LNCaP clone FGC (cell line): ENCODE results near the gene RXFP2.
A peak's percentile ranks its signal among the peaks of the same experiment; 100 is the strongest.

Experiments
- DNase-seq: peaks from one replicate; pipeline ENCODE4 v3.0.0-alpha.2; 2011; ENCODE audit warnings: low read depth
- H3K4me3 ChIP-seq: 2 replicates; pipeline ENCODE4 v1.5.1; 2011; ENCODE audit warnings: mild to moderate bottlenecking, low read depth, low read length, control low read depth
- CTCF ChIP-seq: IDR thresholded peaks from 2 replicates; pipeline ENCODE4 v1.5.1; 2012; ENCODE audit warnings: mild to moderate bottlenecking; ENCODE audit not compliant: control insufficient read depth, insufficient read depth; ENCODE audit errors: extremely low read depth

The RXFP2 gene

DNA sequence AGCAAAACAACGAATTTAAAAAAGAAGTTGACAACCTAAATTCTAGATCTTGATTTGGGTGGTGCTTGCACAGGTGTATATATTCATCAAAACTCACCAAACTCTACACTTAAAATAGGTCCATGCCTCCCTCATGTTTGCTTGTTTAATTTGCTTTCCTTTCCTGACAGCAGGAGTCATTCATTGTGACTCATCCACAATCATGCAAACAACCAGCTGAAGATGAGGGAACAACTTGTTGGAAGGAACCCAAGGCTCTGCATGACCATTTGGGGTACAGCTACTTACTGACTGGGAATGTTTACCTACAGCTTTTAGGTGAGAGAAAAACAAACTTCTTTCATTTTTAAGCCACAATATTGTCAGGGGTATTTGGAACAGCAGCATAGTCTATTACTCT, 96.6 kb downstream of the RXFP2 start:
- H3K4me3 ChIP-seq, result no peak overlapping the region
- no peak for TF ChIP-seq CTCF
- no peak for DNase-seq

DNA sequence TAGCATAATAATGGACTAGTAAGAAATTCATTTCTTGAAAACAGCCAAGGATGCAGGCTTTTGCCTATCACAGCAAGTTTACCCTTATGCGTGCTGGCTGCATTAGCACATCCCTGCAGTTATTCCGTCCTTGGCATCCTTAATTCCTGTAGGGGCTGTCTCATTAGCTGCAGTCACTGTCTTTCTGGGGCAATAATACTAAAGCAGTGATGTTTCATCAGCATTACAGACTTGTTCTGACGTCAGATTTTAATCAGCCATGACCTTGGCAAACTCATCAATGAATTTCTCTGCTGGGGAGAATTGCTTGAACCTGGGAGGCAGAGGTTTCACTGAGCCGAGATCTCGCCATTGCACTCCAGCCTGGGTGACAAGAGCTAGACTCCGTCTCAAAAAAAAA, 103.7 kb downstream of the RXFP2 start:
- H3K4me3 ChIP-seq, result no peak overlapping the region
- DNase-seq, result no peak
- no peak for TF ChIP-seq CTCF

DNA sequence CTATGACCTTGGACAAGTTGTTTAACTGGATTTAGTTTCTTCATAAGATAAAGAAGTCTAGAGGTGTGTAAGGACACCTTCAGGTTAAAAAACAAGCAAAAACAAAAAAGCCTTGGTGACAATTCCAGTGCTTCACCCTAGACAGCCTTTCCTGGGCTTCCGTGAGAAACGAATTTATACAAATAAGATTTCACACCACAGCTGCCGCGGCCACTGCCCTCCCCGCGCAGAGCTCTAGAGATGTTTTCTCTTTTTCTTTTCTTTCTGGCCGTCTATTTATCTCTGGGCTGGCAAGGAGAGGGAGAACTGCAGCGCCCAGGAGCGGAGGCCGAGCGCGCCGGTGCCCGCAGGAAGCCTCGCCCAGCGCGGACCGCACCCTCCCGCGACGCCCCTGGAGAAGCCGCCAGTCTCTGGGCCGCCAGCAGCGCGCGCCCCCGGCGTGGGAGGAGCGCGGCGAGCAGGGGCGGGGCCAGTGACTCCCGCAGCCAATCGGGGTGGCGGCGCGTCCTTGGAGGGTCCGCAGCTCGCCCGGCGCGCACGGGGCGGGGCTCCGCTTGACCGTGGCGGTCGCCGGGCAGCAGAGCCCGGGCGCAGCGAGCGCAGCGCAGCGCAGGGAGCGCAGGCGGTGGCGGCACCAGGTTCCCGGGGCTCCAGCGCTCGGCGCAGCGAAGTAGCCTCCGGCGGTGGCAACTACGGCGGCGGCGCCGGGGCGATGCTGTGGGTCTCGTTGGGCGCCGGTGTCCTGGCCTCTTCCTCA, 107.0 kb downstream of the RXFP2 start:
- no peak for DNase-seq
- no peak for TF ChIP-seq CTCF
- peak overlapping the region; percentile 51 for H3K4me3 ChIP-seq

DNA sequence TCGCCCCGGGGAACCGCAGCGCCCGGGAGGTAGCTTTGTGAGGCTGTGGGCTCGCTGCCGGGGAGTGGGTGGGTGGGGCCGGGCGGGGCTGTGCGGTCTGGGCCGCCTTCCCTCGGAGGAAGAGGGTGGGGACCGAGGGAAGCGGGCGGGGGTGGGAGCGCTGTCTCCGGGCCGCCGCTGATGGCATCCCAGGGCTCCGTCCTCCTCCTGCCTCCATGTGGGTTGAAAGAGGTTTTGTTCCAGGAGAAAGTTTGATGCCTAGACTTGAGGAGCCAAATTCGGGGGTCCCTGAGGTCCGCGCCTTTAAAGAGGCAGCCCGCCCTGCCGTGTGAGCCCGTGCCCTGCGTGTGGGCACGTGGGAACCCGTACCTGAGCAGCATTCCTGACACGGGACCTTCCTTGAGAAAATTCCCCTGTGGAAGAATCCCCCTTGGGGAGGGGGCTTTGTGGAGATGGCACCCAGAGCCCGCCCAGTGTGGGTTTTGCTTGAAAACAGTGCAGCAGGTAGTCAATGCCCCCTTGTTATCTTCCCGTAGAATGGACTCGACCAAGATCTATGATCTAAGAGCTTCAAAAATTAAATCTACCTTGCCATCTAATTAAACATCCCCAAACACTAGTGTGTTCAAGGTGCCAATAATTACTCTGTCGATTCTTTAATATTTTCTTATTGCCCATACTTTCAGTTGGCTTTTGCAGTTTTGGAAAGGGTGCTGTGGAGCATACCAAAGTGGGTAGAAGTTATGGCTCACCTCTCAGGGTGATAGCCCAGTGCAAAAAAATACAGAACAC, 107.8 kb downstream of the RXFP2 start:
- TF ChIP-seq CTCF, result no peak
- DNase-seq, result no peak
- H3K4me3 ChIP-seq, result peak overlapping the region; percentile 51

DNA sequence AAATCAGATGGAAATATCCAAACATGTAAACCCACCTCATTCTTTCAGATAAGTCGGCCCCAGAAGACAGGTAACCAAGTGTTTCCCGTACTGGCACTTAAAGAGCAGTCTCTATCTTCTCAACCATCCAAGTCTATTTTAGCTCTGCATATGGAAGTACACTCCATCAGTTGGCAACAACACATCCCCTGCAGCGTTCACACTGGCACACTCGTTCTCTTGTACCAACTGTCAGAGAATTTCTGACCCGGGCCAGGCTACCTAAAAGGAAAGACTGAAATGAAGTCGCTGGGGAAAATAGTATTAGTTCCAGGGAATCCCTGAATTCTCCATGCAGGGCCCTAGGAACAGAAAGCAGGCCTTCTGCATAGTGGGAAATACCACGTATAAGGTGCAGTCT, 109.3 kb downstream of the RXFP2 start:
- H3K4me3 ChIP-seq, result no peak overlapping the region
- no peak for TF ChIP-seq CTCF
- DNase-seq, result no peak

- no peak for DNase-seq
- TF ChIP-seq CTCF, result no peak
These were observed 109.9 kb downstream of the RXFP2 start for GRCh38 chr13:31849206-31849605.

More at GRCh38 chr13:31849206-31849605, 109.9 kb downstream of the RXFP2 start:
- no peak overlapping the region for H3K4me3 ChIP-seq
